Activated naive CD8-positive, alpha-beta T cell treated with anti-CD3 and anti-CD28 coated beads, Interleukin-2, amount 10 ng/mL, durations not matched to agents 7 days and 5 days (primary cell): ENCODE data around the gene PTPRN2. TPM values are rescaled to one million over a fixed set of nuclear protein-coding genes. Genes with fewer than 3 reads are reported as not detected.

Experiments used
- ATAC-seq: fragments of 150-1000 bp; cut with Tn5 transposase; one replicate; pipeline ENCODE4 v1.10.0; 2021; ENCODE audit warnings: low read depth, moderate library complexity
- POLR2A ChIA-PET: fragments of 350-600 bp; sonication (Branson Sonifier 250); formaldehyde crosslinking; loops from one replicate; lab custom pipeline; 2021; ENCODE audit warnings: antibody characterized with exemption; lab: Charles Lee
- DNase-seq: peaks from one replicate; pipeline ENCODE4 v3.0.0; 2021
- H3K27ac Mint-ChIP-seq: one replicate; pipeline ENCODE4 v1.8.0; 2022; ENCODE audit warnings: mild to moderate bottlenecking, mixed read lengths
- H3K27me3 Mint-ChIP-seq: one replicate; pipeline ENCODE4 v1.8.0; 2022; ENCODE audit warnings: mild to moderate bottlenecking, moderate library complexity, mixed read lengths
- H3K36me3 Mint-ChIP-seq: one replicate; pipeline ENCODE4 v1.8.0; 2021; ENCODE audit warnings: mild to moderate bottlenecking, mixed read lengths
- H3K4me1 Mint-ChIP-seq: one replicate; pipeline ENCODE4 v1.8.0; 2021; ENCODE audit warnings: mixed read lengths
- H3K4me3 Mint-ChIP-seq: one replicate; pipeline ENCODE4 v1.8.0; 2022; ENCODE audit warnings: mild to moderate bottlenecking, moderate library complexity, mixed read lengths
- H3K9me3 Mint-ChIP-seq: one replicate; pipeline ENCODE4 v1.8.0; 2021; ENCODE audit warnings: mixed read lengths
- total RNA-seq, 2 experiments: library from RNA; stranded (reverse); gene quantifications; one replicate each; pipeline ENCODE4 v1.2.3, GENCODE V29; 2021

Gene PTPRN2
- total RNA-seq, 2 experiments from 2014 or later = 4.5 to 4.9 TPM

DNA sequence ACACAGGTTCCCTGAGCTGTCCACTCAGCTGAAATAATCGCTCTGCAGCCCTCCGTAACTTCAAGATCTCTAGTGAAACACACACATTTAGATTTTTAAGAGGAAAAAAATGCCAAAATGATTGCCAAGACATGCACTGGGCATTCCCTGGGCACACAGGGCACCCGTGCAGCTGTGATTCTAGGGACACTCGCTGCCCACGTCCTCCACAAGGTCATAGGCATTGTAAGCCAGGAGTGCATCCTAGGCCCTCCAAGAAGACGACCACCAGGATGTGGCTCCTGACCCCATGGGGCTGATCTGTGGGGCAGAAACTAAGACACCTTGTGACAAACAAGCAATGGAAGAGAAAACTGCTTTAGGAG lies 563.3 kb downstream of the PTPRN2 start:
- DNase-seq (peak; percentile 6), ATAC-seq (no peak)
- Mint-ChIP-seq H3K27ac (no peak overlapping the region), H3K4me1 (no peaks in the 10 kb centered on the region), H3K4me3 (no peak overlapping the region), H3K36me3 (no peaks in the 10 kb centered on the region), H3K9me3 (no peaks in the 10 kb centered on the region), H3K27me3 (peaks cover under 1% of the 10 kb centered on the region)
- POLR2A ChIA-PET = no interaction called here

DNA sequence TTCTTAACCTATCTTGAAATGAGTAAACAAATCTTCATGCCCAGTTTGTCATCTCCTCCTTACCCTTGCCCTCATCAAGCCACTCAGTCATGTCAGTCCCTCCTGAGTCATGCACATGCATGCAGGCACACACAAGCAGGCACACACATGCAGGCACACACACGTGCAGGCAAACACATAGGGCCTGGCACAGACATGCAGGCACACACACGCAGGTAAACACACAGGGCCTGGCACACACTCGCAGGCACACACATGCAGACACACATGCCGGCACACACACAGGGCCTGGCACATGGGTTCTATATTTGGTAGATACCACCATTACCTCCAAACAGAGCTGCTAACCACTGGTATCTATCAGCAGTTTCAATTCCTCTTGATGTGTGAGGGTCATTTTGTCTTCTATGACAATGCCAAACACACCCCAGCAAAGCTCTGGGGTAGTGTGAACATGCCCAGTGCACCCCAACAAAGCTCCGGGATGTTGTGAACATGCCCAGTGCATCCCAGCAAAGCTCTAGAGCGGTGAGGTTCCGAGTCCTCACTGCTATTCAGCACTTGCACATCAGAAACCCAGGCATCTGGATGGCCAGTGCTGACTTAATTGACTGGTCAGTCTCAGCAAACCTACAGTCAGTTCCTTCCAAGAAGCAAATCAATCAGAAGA lies 563.8 kb downstream of the PTPRN2 start:
- POLR2A ChIA-PET = no interaction called here
- Mint-ChIP-seq H3K4me1 (no peaks in the 10 kb centered on the region), H3K36me3 (no peaks in the 10 kb centered on the region), H3K27me3 (no peaks in the 10 kb centered on the region), H3K9me3 (no peaks in the 10 kb centered on the region), H3K27ac (no peak overlapping the region), H3K4me3 (no peak overlapping the region)
- DNase-seq = no peak
- no peak for ATAC-seq

DNA sequence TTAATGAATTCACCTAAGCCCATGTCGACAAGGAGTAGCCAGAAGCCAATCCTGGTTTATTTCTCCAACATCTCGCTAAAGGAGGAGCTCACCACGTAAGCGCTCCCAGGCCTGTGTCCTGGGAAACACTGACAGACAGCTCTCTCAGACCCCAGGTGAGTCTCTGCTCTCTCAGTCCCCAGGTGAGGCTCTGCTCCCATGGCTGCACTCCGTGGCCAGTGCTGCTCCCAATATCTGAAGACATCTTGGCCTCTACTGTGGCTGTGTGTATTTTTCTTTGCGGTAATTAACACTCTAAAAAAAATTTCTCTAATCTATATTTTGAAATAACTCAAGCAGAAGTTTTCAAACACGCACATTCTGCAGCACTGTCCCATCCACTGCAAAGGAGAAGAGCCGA lies 564.5 kb downstream of the PTPRN2 start:
- H3K4me1 Mint-ChIP-seq = no peaks in the 10 kb centered on the region
- ATAC-seq (no peak), DNase-seq (no peak)
- no peak overlapping the region for H3K27ac Mint-ChIP-seq
- POLR2A ChIA-PET = no interaction called here
- no peaks in the 10 kb centered on the region for H3K36me3 Mint-ChIP-seq
- H3K4me3 Mint-ChIP-seq = no peak overlapping the region
- H3K27me3 Mint-ChIP-seq = no peaks in the 10 kb centered on the region
- H3K9me3 Mint-ChIP-seq = no peaks in the 10 kb centered on the region

DNA sequence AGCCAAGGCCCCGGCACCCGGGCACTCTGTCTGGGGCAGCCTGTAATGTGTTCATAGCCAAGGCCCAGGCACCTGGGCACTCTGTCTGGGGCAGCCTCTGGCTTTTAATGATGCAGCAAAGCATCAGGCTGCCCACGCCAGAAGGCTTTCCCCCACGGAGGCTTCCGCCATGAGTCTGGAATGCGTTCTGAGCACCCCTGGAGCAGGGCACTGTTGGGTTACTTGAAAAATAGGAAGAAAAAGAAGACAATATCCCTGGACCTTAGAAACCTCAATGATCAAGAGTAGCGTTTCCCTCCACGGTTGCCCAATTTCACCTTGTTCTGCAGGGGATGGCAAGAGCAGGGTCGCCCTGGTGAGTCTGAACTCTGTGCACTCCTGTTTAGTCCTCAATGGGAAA lies 565.0 kb downstream of the PTPRN2 start:
- Mint-ChIP-seq H3K9me3 (no peaks in the 10 kb centered on the region), H3K36me3 (no peaks in the 10 kb centered on the region), H3K27ac (no peak overlapping the region), H3K4me3 (no peak overlapping the region), H3K4me1 (no peaks in the 10 kb centered on the region), H3K27me3 (no peaks in the 10 kb centered on the region)
- POLR2A ChIA-PET = no interaction called here
- no peak for DNase-seq
- ATAC-seq = no peak

DNA sequence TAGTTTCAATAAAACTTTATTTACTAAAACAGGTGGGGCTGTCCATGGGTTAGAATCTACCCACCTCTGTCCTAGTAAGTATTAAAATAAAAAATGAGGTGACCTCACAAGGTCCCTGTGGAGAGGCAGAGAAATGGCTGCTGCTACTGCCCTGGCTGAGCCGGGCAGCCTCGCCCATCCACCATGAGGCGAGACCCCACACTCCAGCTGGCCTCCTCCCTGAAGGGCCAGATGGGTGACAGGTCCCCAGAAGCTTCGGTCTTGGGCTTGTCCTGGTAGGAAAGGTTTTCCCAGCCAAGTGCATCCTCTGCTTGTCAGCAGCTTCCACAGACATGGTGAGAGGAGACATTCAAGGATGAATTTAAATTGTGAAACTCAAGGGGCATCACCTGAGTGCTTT lies 565.8 kb downstream of the PTPRN2 start:
- DNase-seq (no peak), ATAC-seq (no peak)
- no peak overlapping the region for H3K4me3 Mint-ChIP-seq
- no peak overlapping the region for H3K27ac Mint-ChIP-seq
- H3K36me3 Mint-ChIP-seq = no peaks in the 10 kb centered on the region
- H3K4me1 Mint-ChIP-seq = no peaks in the 10 kb centered on the region
- H3K9me3 Mint-ChIP-seq = no peaks in the 10 kb centered on the region
- POLR2A ChIA-PET = no interaction called here
- H3K27me3 Mint-ChIP-seq = no peaks in the 10 kb centered on the region

DNA sequence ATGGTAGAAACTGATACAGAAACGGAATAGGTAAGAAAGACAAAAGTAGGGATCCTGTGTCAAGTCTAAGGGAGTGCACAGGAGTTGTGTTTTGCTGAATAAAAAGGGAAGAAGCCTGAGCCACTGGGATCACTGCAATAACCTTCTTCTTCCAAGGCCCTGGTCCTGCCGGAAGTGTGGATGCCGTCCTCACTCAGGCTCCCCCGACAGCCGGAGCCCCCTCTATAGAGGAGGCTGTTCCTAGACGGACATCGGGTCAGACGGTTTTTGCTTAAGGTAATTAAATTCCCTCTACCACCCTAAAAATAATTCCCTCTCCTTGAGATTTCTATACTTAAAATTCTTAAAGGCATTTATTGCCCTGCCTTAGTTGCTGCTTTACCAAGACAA lies 566.9 kb downstream of the PTPRN2 start:
- Mint-ChIP-seq H3K4me3 (no peak overlapping the region), H3K36me3 (no peaks in the 10 kb centered on the region), H3K9me3 (no peaks in the 10 kb centered on the region), H3K27me3 (no peaks in the 10 kb centered on the region), H3K27ac (no peak overlapping the region), H3K4me1 (no peaks in the 10 kb centered on the region)
- POLR2A ChIA-PET = no interaction called here
- DNase-seq = no peak
- no peak for ATAC-seq

DNA sequence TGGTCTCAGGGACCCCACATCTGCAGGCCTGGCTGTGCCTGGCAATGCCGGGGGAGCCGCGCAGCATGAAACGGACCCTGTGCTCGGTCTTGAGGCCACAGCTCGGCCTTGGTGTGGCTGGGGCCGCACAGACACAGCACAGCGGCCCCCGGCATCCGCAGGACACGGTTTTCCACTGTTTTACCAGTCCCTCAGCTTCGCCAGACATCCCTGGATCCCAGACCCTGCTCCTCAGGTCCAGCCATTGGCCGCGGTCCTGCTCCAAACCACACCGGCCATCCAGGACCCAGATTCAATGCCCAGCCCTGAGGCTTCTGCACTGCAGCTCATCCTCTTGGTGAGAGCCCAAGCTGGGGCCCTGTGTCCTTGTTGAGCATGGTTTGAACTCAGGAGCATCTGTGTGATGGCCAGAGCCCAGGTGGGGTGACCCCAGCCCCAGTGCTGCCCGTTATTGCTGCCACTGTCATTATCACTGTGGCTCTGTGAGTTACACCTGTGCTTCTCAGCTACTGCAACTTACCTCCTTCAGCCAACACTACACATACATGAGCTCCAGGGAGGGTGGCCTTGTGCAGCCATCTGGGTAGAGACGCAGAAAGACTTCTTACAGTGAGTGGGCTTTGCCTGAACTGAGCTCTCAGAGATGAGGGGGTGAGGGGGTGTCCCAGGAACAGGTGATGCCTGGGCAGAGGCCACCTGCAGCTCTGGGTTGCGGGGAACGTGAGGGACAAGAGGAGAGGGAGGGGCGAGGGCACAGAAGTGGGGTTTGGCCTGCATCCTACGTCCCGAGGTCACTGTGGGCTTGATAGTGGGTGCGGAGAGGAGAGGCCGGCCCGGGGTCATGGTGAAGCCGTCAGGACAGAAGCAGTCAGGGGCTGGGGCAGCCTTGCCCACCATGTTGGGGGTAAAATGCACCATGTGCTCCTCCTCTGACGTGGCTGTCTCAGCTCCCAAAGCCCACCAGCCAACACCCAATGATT lies 567.6 kb downstream of the PTPRN2 start:
- POLR2A ChIA-PET = no interaction called here

DNA sequence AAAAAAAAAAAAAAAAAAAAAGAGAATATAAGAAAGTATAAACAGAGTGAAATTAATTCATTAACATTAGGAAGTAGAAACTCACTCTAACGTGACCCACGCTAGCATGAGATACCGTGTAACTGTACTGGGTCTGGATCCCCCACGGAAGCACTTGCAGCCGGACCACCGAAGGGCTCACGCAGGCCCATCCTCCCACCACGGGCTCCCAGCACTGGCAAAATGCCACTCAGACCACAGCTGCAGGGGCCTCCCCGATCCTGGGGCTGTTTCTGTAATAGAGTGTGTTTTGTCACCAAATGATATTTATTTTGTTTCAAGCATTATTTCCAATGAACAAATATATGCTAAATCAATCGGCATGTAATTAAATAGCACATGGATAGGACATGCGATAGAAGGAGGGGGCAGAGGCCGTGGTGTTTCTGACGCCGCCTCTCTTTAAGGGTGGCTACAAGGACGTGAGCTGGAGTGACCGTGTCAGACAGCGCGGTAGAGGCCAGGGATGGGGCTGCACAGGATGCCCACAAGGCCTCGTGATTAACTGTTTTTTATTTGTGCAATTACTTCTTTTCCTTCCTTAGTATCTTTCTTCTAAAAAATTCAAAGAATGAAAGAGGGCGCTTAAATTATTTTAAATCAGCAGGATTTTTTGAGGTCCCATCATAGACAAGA lies 568.5 kb downstream of the PTPRN2 start:
- no peaks in the 10 kb centered on the region for H3K27me3 Mint-ChIP-seq
- H3K4me3 Mint-ChIP-seq = no peak overlapping the region
- ATAC-seq = no peak
- no peaks in the 10 kb centered on the region for H3K36me3 Mint-ChIP-seq
- peak; percentile 10 for DNase-seq
- no peaks in the 10 kb centered on the region for H3K9me3 Mint-ChIP-seq
- H3K27ac Mint-ChIP-seq = no peak overlapping the region
- POLR2A ChIA-PET = no interaction called here
- no peaks in the 10 kb centered on the region for H3K4me1 Mint-ChIP-seq

More for the DNA sequence above, 567.6 kb downstream of the PTPRN2 start:
- H3K4me3 Mint-ChIP-seq = no peak overlapping the region
- DNase-seq = peak; percentile 21
- H3K9me3 Mint-ChIP-seq = no peaks in the 10 kb centered on the region
- no peaks in the 10 kb centered on the region for H3K27me3 Mint-ChIP-seq
- no peaks in the 10 kb centered on the region for H3K4me1 Mint-ChIP-seq
- no peak overlapping the region for H3K27ac Mint-ChIP-seq
- no peaks in the 10 kb centered on the region for H3K36me3 Mint-ChIP-seq
- no peak for ATAC-seq

DNA sequence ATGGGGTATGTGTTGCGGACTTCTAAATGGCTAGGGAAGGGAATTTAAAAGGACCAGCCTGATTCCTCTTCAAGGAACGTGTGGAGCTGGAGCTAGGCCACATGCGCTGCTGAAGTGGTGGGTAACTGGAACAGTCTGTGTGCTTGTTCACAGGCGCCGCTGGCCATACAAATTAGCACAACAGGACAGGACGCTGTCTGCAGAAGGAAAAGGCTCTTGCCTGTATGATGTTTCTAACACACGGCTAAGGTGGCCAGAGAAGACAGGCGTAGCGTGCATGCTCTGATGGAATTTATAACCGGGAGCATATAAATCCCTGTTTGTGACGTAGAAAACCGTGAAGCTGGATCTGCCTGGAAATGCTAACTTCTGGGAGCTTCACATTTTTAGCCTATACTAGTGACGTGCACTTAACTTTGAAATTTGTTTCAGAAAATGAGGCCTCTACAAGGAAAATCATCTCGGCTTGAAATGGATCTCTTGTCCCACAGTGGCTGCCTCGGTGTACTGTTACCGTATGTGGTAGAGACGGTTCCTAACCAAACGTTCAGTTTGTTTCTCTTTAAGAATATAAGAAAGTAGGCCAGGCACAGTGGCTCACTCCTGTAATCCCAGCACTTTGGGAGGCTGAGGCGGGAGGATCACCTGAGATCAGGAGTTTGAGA lies 569.4 kb downstream of the PTPRN2 start:
- POLR2A ChIA-PET = no interaction called here
- no peak overlapping the region for H3K4me3 Mint-ChIP-seq
- H3K4me1 Mint-ChIP-seq = no peaks in the 10 kb centered on the region
- H3K27me3 Mint-ChIP-seq = no peaks in the 10 kb centered on the region
- H3K9me3 Mint-ChIP-seq = no peaks in the 10 kb centered on the region
- no peak for ATAC-seq
- peak; percentile 1 for DNase-seq
- no peaks in the 10 kb centered on the region for H3K36me3 Mint-ChIP-seq
- no peak overlapping the region for H3K27ac Mint-ChIP-seq

DNA sequence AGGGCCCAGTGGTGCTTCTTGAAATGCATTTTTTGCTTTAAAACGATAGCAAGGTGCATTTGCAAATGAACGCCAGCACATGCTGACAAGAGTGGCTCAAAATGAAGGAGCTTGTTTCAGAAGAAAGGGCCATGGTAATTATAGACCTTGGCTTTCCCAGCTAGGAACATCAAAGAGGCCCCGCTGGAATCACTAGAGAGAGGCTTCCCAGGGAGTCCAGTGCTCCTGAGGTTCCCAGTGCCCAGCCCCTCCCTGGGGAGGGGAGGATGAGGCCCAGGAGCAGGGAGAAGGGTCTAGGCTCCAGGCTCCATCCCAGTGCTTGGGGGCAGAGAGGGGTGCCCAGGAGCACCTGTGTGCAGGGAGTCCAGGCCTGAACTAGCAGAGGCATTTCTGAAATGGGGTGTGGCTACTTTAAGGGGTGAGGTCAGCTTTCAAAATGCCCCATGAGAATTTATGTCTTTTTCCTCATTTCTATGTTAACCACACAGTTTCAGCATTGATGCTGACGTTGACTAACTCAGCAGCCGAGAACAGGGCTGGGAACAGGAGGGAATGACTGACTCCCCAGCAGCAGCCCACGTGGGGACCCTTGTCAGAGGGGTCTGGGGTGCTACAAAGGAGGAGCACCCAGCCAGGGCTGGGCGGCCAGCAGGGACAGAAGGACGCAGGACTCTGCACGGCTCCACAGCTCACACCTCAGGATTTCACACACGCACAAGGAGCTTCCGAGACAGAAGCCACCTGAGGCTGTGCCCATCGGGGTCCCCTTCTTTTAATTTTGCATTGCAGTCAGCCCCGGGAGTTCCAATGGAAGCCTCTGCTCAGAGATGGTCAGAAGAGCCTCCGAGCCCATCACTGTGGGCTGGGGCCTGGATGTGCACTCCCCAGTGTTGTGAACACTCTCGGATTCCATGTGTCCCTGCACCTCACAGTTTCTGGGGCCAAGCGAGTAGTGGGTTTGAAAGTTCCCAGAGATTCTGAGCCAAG lies 570.2 kb downstream of the PTPRN2 start:
- Mint-ChIP-seq H3K27ac (no peak overlapping the region), H3K4me1 (no peaks in the 10 kb centered on the region), H3K36me3 (no peaks in the 10 kb centered on the region), H3K9me3 (no peaks in the 10 kb centered on the region), H3K4me3 (no peak overlapping the region), H3K27me3 (no peaks in the 10 kb centered on the region)
- DNase-seq (no peak), ATAC-seq (no peak)
- POLR2A ChIA-PET = no interaction called here

DNA sequence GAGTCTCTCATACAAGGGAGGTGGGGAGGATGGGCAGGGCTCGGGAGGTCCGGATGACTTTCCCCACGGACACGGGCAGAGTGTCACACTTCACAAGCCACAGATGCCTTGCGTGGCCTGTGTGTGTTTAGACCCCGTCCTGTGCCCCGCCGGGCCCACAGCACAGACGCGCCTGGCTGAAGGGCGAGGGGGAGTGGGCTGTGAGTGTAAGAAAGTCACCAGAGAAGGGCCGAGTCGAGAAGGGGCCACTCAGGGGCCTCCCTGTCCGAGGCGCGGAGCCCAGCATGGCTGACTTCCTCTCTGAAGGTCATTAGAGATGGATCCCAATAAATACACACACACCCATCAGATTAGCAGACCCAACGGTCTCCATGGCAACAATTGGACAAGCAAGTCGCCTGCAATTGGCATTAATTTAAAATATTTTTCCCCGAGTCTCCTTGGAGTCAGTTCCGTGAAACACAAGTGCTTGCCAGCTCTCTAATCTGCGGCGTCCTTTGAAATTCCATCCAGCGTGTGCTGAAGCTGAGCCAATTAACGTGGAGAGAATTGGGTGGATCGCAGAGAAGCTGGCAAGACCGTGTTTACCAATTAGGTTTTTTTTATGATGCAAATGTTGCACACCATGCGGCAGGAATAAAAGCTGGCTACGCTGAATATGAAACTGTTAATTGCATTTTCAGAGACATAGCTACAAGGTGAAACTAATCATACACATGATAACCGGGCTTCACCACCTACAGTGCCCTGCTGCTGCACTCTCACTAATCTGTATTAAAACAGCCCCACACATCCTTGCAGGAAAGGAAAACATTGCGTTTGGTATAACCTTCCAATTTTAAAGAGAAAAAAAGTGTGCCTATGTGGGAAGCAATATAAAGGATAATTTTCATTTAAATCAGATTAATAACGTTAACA lies 571.2 kb downstream of the PTPRN2 start:
- Mint-ChIP-seq H3K36me3 (no peaks in the 10 kb centered on the region), H3K4me1 (no peaks in the 10 kb centered on the region), H3K4me3 (no peak overlapping the region), H3K9me3 (no peaks in the 10 kb centered on the region), H3K27ac (no peak overlapping the region), H3K27me3 (peaks cover 4% of the 10 kb centered on the region)
- ATAC-seq (no peak), DNase-seq (peak; percentile 8)
- POLR2A ChIA-PET = no interaction called here
